Lower leg skin (tissue), 3 donors: Measurements from ENCODE around the gene TACSTD2.

Experiments
- POLR2A ChIP-seq, 2 donors: fragments of 450-650 bp; IDR thresholded peaks; one replicate each; pipeline ENCODE4 v1.6.1; 2016 to 2017; ENCODE audit warnings: antibody characterized with exemption in 2 of 2, mild to moderate bottlenecking in 1 of 2, moderate library complexity in 1 of 2
- TF ChIP-seq, protein P1 (sequence below), 3 donors: fragments of 450-650 bp; IDR thresholded peaks; one replicate each; pipeline ENCODE4 v1.5.1; 2016; ENCODE audit warnings: antibody characterized with exemption in 3 of 3, mild to moderate bottlenecking in 3 of 3, moderate library complexity in 2 of 3

DNA sequence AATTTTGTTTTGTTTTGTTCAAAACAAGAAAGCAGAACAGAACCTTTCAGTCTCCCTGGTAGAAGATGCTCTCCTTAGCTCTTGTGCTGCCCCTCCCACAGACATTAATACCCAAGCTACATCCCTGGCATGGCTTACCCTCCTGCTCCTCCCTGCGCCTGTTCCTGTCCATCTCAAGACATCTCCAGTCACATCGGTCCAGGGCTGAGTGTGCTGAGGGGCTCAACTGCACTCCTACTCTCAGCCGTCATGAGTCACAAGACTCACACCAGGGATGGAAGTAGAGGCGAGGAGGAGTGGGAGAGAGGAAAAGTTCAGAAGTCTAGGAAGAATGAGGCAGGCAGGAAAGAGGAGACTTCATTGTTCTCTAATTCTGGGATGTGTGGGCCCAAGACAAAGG is 9.2 kb upstream of the TACSTD2 start:
- TF ChIP-seq, protein P1, sequence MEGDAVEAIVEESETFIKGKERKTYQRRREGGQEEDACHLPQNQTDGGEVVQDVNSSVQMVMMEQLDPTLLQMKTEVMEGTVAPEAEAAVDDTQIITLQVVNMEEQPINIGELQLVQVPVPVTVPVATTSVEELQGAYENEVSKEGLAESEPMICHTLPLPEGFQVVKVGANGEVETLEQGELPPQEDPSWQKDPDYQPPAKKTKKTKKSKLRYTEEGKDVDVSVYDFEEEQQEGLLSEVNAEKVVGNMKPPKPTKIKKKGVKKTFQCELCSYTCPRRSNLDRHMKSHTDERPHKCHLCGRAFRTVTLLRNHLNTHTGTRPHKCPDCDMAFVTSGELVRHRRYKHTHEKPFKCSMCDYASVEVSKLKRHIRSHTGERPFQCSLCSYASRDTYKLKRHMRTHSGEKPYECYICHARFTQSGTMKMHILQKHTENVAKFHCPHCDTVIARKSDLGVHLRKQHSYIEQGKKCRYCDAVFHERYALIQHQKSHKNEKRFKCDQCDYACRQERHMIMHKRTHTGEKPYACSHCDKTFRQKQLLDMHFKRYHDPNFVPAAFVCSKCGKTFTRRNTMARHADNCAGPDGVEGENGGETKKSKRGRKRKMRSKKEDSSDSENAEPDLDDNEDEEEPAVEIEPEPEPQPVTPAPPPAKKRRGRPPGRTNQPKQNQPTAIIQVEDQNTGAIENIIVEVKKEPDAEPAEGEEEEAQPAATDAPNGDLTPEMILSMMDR (IDR thresholded peaks at IDR 0.05): no peak
- TF ChIP-seq POLR2A (IDR thresholded peaks at IDR 0.05): no peak
